Activated CD4-positive, alpha-beta T cell treated with anti-CD3 and anti-CD28 coated beads for 36 hours (primary cell): Measurements from ENCODE around the gene KCNAB2. TPM values are rescaled to one million over a fixed set of nuclear protein-coding genes. Genes with fewer than 3 reads are reported as not detected.

Experiments used
- ATAC-seq: fragments of 200-7000 bp; cut with Tn5 transposase; one replicate; pipeline ENCODE4 v1.10.0; 2021; ENCODE audit warnings: mild to moderate bottlenecking, moderate library complexity
- CTCF ChIA-PET: fragments of 350-600 bp; sonication (Branson Sonifier 250); formaldehyde crosslinking; loops from one replicate; lab custom pipeline; 2021; ENCODE audit warnings: antibody characterized with exemption; lab: Charles Lee
- POLR2A ChIA-PET: fragments of 350-600 bp; sonication (Branson Sonifier 250); formaldehyde crosslinking; loops from one replicate; lab custom pipeline; 2021; ENCODE audit warnings: antibody characterized with exemption, inconsistent platforms; lab: Charles Lee
- DNase-seq: peaks from one replicate; pipeline ENCODE4 v3.0.0-alpha.2; 2020
- H3K27ac Mint-ChIP-seq: one replicate; pipeline ENCODE4 v1.8.0; 2021; ENCODE audit warnings: mixed read lengths
- H3K27me3 Mint-ChIP-seq: one replicate; pipeline ENCODE4 v1.8.0; 2021; ENCODE audit warnings: mixed read lengths
- H3K36me3 Mint-ChIP-seq: one replicate; pipeline ENCODE4 v1.8.0; 2021; ENCODE audit warnings: low read depth, mixed read lengths
- H3K4me1 Mint-ChIP-seq: one replicate; pipeline ENCODE4 v1.8.0; 2021; ENCODE audit warnings: mixed read lengths
- H3K4me3 Mint-ChIP-seq: one replicate; pipeline ENCODE4 v1.8.0; 2021; ENCODE audit warnings: mild to moderate bottlenecking, moderate library complexity, mixed read lengths
- H3K9me3 Mint-ChIP-seq: one replicate; pipeline ENCODE4 v1.8.0; 2021; ENCODE audit warnings: low read depth, mixed read lengths
- intact Hi-C, 2 experiments: fragments of 100-400 bp; cut with DNase I in 1 of 2; cut with micrococcal nuclease in 1 of 2; formaldehyde crosslinking; loops; one replicate each; pipeline versions ENCODE4 v1.14.2 to v1.15.1; 2022 to 2024; cut with DNase I, micrococcal nuclease
- total RNA-seq, 2 experiments: library from RNA; stranded (reverse); gene quantifications; one replicate each; pipeline ENCODE4 v1.2.3, GENCODE V29; 2021

Gene KCNAB2
- total RNA-seq, 2 experiments from 2014 or later, result 231 to 258 TPM

DNA sequence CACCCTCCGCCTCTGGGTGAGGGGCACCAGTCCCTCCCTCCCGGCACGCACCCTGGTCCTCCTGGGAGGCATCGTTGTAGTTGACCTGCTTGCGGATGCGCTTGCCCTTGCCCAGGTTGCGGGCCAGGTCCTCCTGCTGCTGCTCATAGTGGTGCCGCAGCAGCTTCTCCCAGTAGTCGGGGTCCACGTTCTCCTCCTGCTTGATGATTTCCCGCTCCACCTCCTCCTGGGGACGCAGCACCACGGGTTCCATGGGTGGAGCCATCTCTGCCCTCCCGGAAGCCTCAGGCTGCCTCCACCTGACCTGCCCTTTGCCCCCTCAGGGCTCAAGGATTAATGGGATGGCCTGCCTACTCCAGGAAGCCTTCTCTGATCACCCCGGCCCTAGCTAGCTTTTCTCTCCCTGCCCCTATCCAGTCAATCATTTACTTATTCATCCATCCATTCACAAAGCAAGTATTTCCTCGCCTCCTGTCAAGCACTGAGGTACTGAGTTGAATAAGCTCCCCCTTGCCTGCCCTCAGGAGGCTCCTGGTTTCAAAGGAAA is 80.9 kb downstream of the KCNAB2 start:
- Mint-ChIP-seq H3K36me3 (no peaks in the 10 kb centered on the region), H3K9me3 (no peaks in the 10 kb centered on the region), H3K4me3 (no peak overlapping the region), H3K27me3 (peaks cover 3% of the 10 kb centered on the region), H3K4me1 (peaks cover 5% of the 10 kb centered on the region), H3K27ac (no peak overlapping the region)
- DNase-seq (no peak), ATAC-seq (no peak)
- intact Hi-C loops, result loop anchor here in 1 of 2 experiments (1.0 kb wide), 2 partner anchors 22 to 110 kb away; no protein-coding TSS in a partner anchor
- ChIA-PET POLR2A (interaction anchor here (0.6 kb wide), 1 partner anchor 95 kb away, joined by 3 read pairs; no protein-coding TSS in a partner anchor), CTCF (no interaction called here)

DNA sequence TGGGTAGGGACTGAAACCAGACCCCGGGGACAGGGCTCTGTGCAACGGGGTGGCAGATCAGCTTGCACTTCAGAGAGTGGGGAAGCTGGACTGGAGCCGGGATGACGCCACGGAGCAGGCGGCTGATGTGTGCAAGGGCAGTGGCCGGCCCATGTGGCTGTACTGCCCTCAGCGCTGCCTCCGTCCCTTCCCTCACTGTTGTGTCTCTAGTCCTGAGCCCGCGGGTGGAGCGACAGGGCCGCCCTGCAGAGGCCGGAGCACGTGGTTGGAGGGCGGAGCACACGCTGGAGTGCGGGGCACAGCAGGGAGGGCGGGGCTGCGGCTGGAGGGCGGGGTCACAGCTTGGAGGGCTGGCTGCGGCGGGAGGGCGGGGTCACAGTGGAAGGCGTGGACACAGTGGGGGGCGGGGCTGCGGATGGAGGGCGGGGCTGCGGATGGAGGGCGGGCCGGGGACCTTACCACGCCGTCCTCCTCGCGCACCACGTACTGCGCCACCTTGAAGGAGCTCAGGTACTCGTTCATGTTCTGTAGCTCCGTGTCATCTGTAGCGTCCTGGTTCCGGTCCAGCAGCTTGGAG is 82.0 kb downstream of the KCNAB2 start:
- intact Hi-C loops, result loop anchor here in 1 of 2 experiments (1.0 kb wide), 2 partner anchors 21 to 109 kb away; no protein-coding TSS in a partner anchor
- peak; percentile 91 for DNase-seq
- Mint-ChIP-seq H3K27me3 (peaks cover 3% of the 10 kb centered on the region), H3K9me3 (peaks cover 4% of the 10 kb centered on the region), H3K4me3 (no peak overlapping the region), H3K4me1 (peaks cover 5% of the 10 kb centered on the region), H3K27ac (no peak overlapping the region), H3K36me3 (no peaks in the 10 kb centered on the region)
- ChIA-PET CTCF (interaction anchor here (0.9 kb wide), 1 partner anchor 58 kb away, joined by 4 read pairs; no protein-coding TSS in a partner anchor), POLR2A (no interaction called here)
- peak; percentile 97 for ATAC-seq

DNA sequence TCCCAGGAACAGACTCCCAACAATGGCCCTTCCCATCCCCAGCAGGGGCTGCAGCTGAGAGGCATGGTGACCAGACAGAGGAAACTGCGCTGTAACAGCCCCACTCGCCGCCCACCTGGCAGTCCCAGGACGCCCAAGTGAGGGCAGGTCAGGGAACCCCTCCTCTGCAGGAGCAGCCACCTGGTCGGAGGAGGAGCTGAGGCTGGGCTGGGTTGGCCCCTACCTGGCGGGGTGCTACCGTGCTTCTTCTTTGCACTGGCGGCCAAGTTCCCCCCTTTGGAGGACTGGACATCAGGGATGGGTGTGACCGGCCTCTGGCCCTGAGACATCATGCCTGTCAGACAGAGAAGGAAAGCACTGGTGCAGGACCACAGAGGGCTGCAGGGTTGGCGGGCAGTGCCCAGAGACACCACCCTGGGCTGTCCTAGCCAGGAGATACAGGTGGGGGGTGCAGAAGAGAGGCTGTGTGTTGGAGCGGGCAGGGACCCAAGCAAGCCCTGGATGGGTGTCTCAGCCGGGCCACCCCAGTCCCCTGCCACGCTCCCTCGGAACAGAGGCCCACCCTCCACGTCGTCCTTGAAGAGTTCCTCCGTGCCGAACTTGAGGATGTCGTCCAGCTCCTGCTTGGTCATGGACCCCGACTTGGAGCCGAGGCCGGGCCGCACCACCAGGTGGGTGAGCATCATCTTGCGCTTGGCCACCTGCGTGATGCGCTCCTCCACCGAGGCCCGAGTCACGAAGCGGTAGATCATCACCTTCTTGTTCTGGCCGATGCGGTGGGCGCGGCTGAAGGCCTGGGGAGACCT is 82.8 kb downstream of the KCNAB2 start:
- Mint-ChIP-seq H3K9me3 (peaks cover 5% of the 10 kb centered on the region), H3K27ac (no peak overlapping the region), H3K27me3 (peaks cover 3% of the 10 kb centered on the region), H3K4me1 (peaks cover 5% of the 10 kb centered on the region), H3K36me3 (no peaks in the 10 kb centered on the region), H3K4me3 (no peak overlapping the region)
- ChIA-PET CTCF (no interaction called here), POLR2A (no interaction called here)
- DNase-seq (no peak), ATAC-seq (no peak)
- intact Hi-C loops, result no loop called here

DNA sequence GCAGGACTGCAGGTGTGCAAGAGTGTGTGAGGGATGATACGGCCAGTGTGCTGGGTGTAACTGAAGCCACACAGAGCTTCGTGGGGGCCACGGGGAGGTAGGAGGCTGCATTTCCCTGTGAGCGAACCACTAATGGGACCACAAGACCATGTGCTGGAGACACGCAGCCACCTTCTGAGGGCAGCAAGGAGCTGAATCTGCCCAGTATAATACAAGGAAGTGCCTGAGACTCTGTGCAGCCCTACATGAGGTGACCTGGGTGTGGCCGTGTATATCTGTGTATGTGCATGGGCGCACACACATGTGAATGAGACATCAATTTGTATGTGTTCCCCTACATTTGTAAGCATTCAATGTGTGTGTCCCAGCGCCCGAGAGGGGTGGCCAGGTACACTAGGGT is 83.6 kb downstream of the KCNAB2 start:
- intact Hi-C loops, result no loop called here
- ChIA-PET CTCF (no interaction called here), POLR2A (no interaction called here)
- ATAC-seq, result no peak
- Mint-ChIP-seq H3K4me1 (peaks cover 5% of the 10 kb centered on the region), H3K27me3 (peaks cover 3% of the 10 kb centered on the region), H3K27ac (no peak overlapping the region), H3K4me3 (no peak overlapping the region), H3K9me3 (peaks cover 5% of the 10 kb centered on the region), H3K36me3 (no peaks in the 10 kb centered on the region)
- no peak for DNase-seq

DNA sequence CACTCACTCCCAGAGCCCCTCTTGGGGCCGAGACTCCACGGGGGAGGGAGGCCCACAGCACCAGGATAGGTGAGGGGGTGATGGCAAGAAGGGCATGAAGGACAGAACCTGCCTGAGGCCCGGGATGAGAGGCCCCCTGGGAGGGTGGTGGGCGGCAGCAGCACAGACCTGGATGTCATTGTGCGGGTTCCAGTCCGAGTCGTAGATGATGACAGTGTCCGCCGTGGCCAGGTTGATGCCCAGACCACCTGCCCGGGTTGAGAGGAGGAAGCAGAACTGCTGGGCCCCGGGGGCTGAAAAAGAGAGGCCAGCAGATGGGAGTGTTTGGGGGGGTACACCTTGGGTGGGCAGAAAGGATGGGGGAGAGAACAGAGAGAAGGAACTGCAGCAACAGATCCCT is 84.3 kb downstream of the KCNAB2 start:
- peaks cover 3% of the 10 kb centered on the region for H3K27me3 Mint-ChIP-seq
- H3K36me3 Mint-ChIP-seq, result no peaks in the 10 kb centered on the region
- H3K4me1 Mint-ChIP-seq, result peaks cover 5% of the 10 kb centered on the region
- CTCF ChIA-PET, result no interaction called here
- H3K9me3 Mint-ChIP-seq, result peaks cover 5% of the 10 kb centered on the region
- H3K27ac Mint-ChIP-seq, result no peak overlapping the region
- DNase-seq (no peak), ATAC-seq (no peak)
- intact Hi-C loops, result no loop called here
- POLR2A ChIA-PET, result no interaction called here
- H3K4me3 Mint-ChIP-seq, result no peak overlapping the region

DNA sequence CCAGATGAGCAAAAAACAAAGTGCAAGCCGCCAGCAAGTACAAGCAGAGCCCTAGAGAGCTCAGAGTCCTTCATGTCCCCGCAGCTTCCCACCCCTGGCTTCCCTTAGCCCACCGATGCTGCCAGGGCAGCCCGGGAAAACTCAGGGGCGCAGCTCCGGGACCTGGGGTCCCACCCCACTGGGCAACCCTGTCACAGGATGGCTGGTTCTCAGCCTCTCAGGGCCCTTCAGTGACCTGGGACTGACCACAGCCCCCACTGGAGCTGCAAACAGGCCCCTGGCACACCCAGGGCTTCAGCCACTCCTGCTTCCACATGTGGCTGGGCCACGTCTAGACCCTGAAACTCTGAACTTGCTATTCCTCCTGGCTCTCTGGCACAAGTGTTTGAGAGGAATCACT is 84.9 kb downstream of the KCNAB2 start:
- no peak for DNase-seq
- Mint-ChIP-seq H3K27me3 (peaks cover 3% of the 10 kb centered on the region), H3K36me3 (no peaks in the 10 kb centered on the region), H3K4me1 (peaks cover 5% of the 10 kb centered on the region), H3K4me3 (no peak overlapping the region), H3K27ac (no peak overlapping the region), H3K9me3 (peaks cover 5% of the 10 kb centered on the region)
- intact Hi-C loops, result no loop called here
- no peak for ATAC-seq
- ChIA-PET CTCF (no interaction called here), POLR2A (no interaction called here)

DNA sequence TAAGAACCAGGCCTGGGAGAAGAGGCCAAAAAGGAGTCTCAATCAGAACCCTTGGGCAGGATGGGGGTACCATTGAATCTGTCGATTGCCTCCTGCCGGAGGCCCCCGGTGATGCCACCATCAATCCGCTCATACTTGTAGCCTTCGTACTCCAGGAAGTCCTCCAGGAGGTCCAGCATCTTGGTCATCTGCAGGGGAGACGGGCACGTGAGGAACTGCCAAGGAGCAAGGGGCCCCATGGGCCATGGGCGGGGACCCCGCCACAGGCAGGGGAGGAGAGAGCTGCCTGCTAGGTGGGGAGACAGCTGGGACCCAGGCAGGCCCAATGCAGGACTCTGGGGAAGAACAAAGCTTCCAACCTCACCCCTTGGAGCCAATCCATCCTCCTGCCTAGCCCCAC is 85.9 kb downstream of the KCNAB2 start:
- intact Hi-C loops, result no loop called here
- ATAC-seq, result no peak
- Mint-ChIP-seq H3K36me3 (no peaks in the 10 kb centered on the region), H3K9me3 (peaks cover 5% of the 10 kb centered on the region), H3K27me3 (peaks cover 3% of the 10 kb centered on the region), H3K4me1 (peaks cover 5% of the 10 kb centered on the region), H3K4me3 (no peak overlapping the region), H3K27ac (no peak overlapping the region)
- no peak for DNase-seq
- POLR2A ChIA-PET, result no interaction called here
- CTCF ChIA-PET, result interaction anchor here (0.5 kb wide), 1 partner anchor 79 kb away, joined by 4 read pairs; no protein-coding TSS in a partner anchor

DNA sequence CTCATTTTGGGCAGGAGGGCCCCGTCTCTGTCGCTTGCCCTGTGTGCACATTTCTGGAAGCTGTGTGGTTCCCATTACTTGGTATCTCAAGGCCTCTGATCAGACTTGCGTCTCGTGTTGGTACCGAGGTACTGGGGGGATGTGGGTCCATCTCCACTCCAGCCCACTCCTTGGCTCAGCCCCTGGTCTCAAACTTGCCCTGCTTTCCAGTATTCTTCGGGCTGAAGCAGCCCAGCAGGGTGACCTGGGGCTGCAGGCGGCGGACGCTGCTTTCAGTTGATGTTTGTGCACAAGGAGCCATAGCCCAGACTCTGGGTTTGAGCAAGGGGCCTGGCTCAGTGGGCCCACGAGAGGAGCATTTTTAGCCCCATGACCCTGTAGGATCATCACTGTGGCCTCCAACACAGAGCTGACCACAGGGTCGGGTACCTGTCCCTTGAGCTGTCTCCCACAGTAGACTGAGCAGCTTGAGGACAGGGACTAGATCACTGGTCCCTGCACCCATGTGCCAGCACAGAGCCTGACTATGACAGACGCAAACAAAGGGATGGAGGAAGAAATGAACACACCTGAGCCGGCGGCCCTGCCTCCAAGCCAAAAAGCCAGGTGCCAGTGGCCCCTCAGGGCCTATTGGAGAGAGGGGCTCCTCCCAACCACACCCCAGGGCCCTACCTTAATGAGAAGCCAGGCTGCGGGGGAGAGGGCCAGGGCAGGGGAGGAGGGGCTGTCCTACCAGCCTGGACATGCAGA is 87.6 kb downstream of the KCNAB2 start:
- no peak overlapping the region for H3K27ac Mint-ChIP-seq
- peaks cover 5% of the 10 kb centered on the region for H3K9me3 Mint-ChIP-seq
- no peak for DNase-seq
- H3K36me3 Mint-ChIP-seq, result no peaks in the 10 kb centered on the region
- no peak for ATAC-seq
- H3K4me1 Mint-ChIP-seq, result no peaks in the 10 kb centered on the region
- POLR2A ChIA-PET, result no interaction called here
- H3K4me3 Mint-ChIP-seq, result no peak overlapping the region
- CTCF ChIA-PET, result no interaction called here
- H3K27me3 Mint-ChIP-seq, result no peaks in the 10 kb centered on the region
- intact Hi-C loops, result no loop called here

DNA sequence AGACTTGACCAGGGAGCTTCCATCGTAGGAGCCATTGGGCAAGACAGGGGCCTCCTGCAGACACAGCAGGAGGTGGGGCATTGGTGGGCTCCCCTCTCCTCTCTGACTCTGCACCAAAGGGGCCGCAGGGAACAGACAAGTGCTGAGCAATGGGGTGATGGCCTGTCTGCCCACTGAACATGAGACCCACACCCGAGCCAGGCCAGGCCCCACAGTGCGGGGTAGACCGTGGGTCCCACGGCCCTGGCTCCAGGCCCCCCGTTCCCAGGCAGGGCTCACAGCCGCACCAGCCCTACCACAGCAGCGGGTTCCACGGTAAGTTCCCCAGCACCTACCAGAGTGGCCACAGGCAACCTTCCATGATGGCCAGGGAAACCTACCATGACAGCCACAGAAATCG is 88.5 kb downstream of the KCNAB2 start:
- DNase-seq, result no peak
- Mint-ChIP-seq H3K4me1 (no peaks in the 10 kb centered on the region), H3K27me3 (no peaks in the 10 kb centered on the region), H3K4me3 (no peak overlapping the region), H3K9me3 (peaks cover 5% of the 10 kb centered on the region), H3K36me3 (no peaks in the 10 kb centered on the region), H3K27ac (no peak overlapping the region)
- intact Hi-C loops, result no loop called here
- ATAC-seq, result no peak
- ChIA-PET POLR2A (no interaction called here), CTCF (no interaction called here)

DNA sequence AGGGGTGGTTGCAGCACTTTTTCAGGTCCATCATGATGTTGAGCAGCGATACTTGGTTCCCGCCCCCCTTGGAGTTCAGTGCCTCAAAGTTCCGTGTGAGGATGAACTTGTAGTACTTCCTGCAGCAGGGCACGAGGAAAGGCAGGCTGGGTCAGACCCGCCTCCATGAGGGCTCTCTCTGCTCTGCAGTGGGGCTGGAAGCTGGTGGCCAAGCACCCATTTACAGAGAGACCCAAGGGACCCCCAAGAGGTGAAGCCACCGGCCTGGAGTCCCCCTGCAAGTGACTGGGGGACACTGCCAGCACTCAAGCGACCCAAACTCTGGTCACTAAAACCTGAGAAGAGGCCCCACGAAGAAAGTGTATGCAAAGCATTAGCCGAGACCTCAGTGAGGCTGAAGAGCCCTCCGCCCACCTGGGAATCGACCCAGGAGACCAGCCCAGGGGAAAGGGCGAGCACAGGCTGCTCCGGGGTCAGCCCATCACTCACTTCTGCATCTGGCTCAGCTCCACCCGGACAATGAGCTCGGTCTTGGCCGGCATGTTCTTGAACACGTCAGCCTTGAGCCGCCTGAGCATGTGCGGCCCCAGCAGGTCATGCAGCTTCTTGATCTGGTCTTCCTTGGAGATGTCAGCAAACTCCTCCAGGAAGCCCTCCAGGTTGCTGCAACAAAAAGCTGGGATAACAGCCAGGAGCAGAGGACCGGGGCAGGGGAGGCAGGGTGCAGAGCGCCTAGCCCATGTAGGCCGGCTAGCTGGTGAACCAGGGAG is 89.2 kb downstream of the KCNAB2 start:
- intact Hi-C loops, result no loop called here
- POLR2A ChIA-PET, result no interaction called here
- ATAC-seq (no peak), DNase-seq (no peak)
- Mint-ChIP-seq H3K27ac (no peak overlapping the region), H3K9me3 (peaks cover 5% of the 10 kb centered on the region), H3K4me3 (no peak overlapping the region), H3K27me3 (no peaks in the 10 kb centered on the region), H3K36me3 (no peaks in the 10 kb centered on the region), H3K4me1 (no peaks in the 10 kb centered on the region)
- CTCF ChIA-PET, result no interaction called here
